GM23338 (cell line): Measurements from ENCODE around the gene KRT2. TPM values are rescaled to one million over a fixed set of nuclear protein-coding genes. Genes with fewer than 3 reads are reported as not detected.

Experiments used
- ATAC-seq: fragments of 200-7000 bp; cut with Tn5 transposase; 3 replicates; pipeline ENCODE4 v1.9.1; 2020
- DNase-seq: peaks from one replicate; pipeline ENCODE4 v3.0.0-alpha.2; 2015; ENCODE audit warnings: low spot score
- H2AFZ ChIP-seq: fragments of 200-600 bp; sonication (generic); 2 replicates; pipeline ENCODE4 v1.8.0; 2016; ENCODE audit warnings: antibody characterized with exemption, mild to moderate bottlenecking, moderate library complexity
- H3F3A ChIP-seq: fragments of 200-600 bp; sonication (generic); replicated peaks from 2 replicates; pipeline ENCODE4 v1.8.0; 2017; ENCODE audit warnings: antibody characterized with exemption, mixed run types, low read depth
- H3K27ac ChIP-seq: fragments of 200-600 bp; sonication (generic); 2 replicates; pipeline ENCODE4 v1.6.1; 2016; ENCODE audit warnings: low read depth
- H3K27me3 ChIP-seq: fragments of 200-600 bp; sonication (generic); 2 replicates; pipeline ENCODE4 v1.8.0; 2016; ENCODE audit warnings: mild to moderate bottlenecking, mixed run types, moderate library complexity; ENCODE audit not compliant: insufficient read depth
- H3K36me3 ChIP-seq: fragments of 200-600 bp; sonication (generic); 2 replicates; pipeline ENCODE4 v1.8.0; 2016; ENCODE audit warnings: mild to moderate bottlenecking; ENCODE audit not compliant: insufficient read depth
- H3K4me1 ChIP-seq: fragments of 200-600 bp; sonication (generic); 2 replicates; pipeline ENCODE4 v1.8.0; 2016; ENCODE audit warnings: mild to moderate bottlenecking, moderate library complexity; ENCODE audit not compliant: insufficient read depth
- H3K4me2 ChIP-seq: fragments of 200-600 bp; sonication (generic); 2 replicates; pipeline ENCODE4 v1.7.1; 2017; ENCODE audit warnings: mixed run types
- H3K4me3 ChIP-seq: fragments of 200-600 bp; sonication (generic); 2 replicates; pipeline ENCODE4 v1.6.1; 2016; ENCODE audit warnings: mixed run types
- H3K79me2 ChIP-seq: fragments of 200-600 bp; sonication (generic); replicated peaks from 2 replicates; pipeline ENCODE4 v1.8.0; 2017; ENCODE audit warnings: mild to moderate bottlenecking; ENCODE audit not compliant: insufficient read depth
- H3K9me2 ChIP-seq: fragments of 200-600 bp; sonication (generic); 2 replicates; pipeline ENCODE4 v1.8.0; 2017; ENCODE audit not compliant: insufficient read depth
- H4K20me1 ChIP-seq: fragments of 200-600 bp; sonication (generic); replicated peaks from 2 replicates; pipeline ENCODE4 v1.8.0; 2017; ENCODE audit warnings: mild to moderate bottlenecking; ENCODE audit not compliant: insufficient read depth
- H3K27ac Mint-ChIP-seq: 2 replicates; pipeline ENCODE4 v1.8.0; 2020; ENCODE audit warnings: inconsistent platforms, mild to moderate bottlenecking, moderate library complexity, mixed read lengths
- H3K27me3 Mint-ChIP-seq: 3 replicates; pipeline ENCODE4 v1.8.0; 2022; ENCODE audit warnings: low read depth, mild to moderate bottlenecking, moderate library complexity, mixed read lengths, inconsistent platforms; ENCODE audit not compliant: insufficient read depth, poor library complexity
- H3K36me3 Mint-ChIP-seq: 3 replicates; pipeline ENCODE4 v1.8.0; 2021; ENCODE audit warnings: low read depth, mild to moderate bottlenecking, inconsistent platforms, moderate library complexity, mixed read lengths
- H3K4me1 Mint-ChIP-seq: 3 replicates; pipeline ENCODE4 v1.8.0; 2020; ENCODE audit warnings: mild to moderate bottlenecking, inconsistent platforms, mixed read lengths
- H3K4me3 Mint-ChIP-seq: 3 replicates; pipeline ENCODE4 v1.8.0; 2021; ENCODE audit warnings: moderate library complexity, mild to moderate bottlenecking, inconsistent platforms, mixed read lengths
- H3K9me3 Mint-ChIP-seq: 3 replicates; pipeline ENCODE4 v1.8.0; 2020; ENCODE audit warnings: moderate library complexity, mild to moderate bottlenecking, inconsistent platforms, mixed read lengths
- CREB1 ChIP-seq: fragments of 250-450 bp; sonication (Bioruptor Pico); IDR thresholded peaks from 2 replicates; pipeline ENCODE4 v1.5.0; 2020; ENCODE audit warnings: low read depth, mild to moderate bottlenecking, moderate library complexity
- CTCF ChIP-seq, 2 experiments: fragments of 200-600 bp in 1 of 2; sonication (generic) in 1 of 2; conservative IDR thresholded peaks; 2 replicates each; pipeline versions ENCODE4 v1.5.1 to v1.6.1; 2016 to 2017; ENCODE audit warnings: antibody characterized with exemption in 2 of 2, low read depth in 2 of 2, mild to moderate bottlenecking in 2 of 2, moderate library complexity in 1 of 2
- ETS1 ChIP-seq: IDR thresholded peaks from 2 replicates; pipeline ENCODE4 v1.6.1; 2016; ENCODE audit warnings: antibody characterized with exemption
- EZH2 ChIP-seq: fragments of 200-600 bp; sonication (generic); IDR thresholded peaks from one replicate; pipeline ENCODE4 v1.8.0; 2017; ENCODE audit warnings: antibody characterized with exemption, mild to moderate bottlenecking, low read depth; ENCODE audit not compliant: unreplicated experiment
- EZH2phosphoT487 ChIP-seq: fragments of 200-600 bp; sonication (generic); IDR thresholded peaks from one replicate; pipeline ENCODE4 v1.8.1; 2018; ENCODE audit warnings: antibody characterized with exemption; ENCODE audit not compliant: unreplicated experiment
- JUNB ChIP-seq: IDR thresholded peaks from one replicate; pipeline ENCODE4 v1.6.1; 2016; ENCODE audit warnings: antibody characterized with exemption; ENCODE audit not compliant: unreplicated experiment
- NANOG ChIP-seq: IDR thresholded peaks from 2 replicates; pipeline ENCODE4 v1.6.1; 2016; ENCODE audit warnings: antibody characterized with exemption, borderline replicate concordance
- POLR2AphosphoS5 ChIP-seq: IDR thresholded peaks from 2 replicates; pipeline ENCODE4 v1.6.1; 2016; ENCODE audit warnings: antibody characterized with exemption, low read depth
- REST ChIP-seq: IDR thresholded peaks from one replicate; pipeline ENCODE4 v1.6.1; 2018; ENCODE audit warnings: antibody characterized with exemption; ENCODE audit not compliant: unreplicated experiment
- STAT1 ChIP-seq: IDR thresholded peaks from one replicate; pipeline ENCODE4 v1.6.1; 2016; ENCODE audit warnings: antibody characterized with exemption; ENCODE audit not compliant: unreplicated experiment
- ZNF114 ChIP-seq: fragments of 250-450 bp; sonication (Bioruptor Pico); IDR thresholded peaks from 2 replicates; pipeline ENCODE4 v1.5.0; 2020; ENCODE audit warnings: mild to moderate bottlenecking, moderate library complexity
- ZNF331 ChIP-seq: fragments of 250-450 bp; sonication (Bioruptor Pico); IDR thresholded peaks from 2 replicates; pipeline ENCODE4 v1.5.0; 2020; ENCODE audit warnings: low read depth, mild to moderate bottlenecking, moderate library complexity
- polyA plus RNA-seq: library from polyadenylated mRNA; unstranded; fragments of >200 nt; fragmentation: Nextera tagmentation; extraction: Ambion mirVana; gene quantifications from 2 replicates; pipeline ENCODE4 v1.2.1, GENCODE V29; 2016
- total RNA-seq: library from RNA; depleted of rRNA; stranded (reverse); fragments of >200 nt; shearing (Covaris generic); gene quantifications from 2 replicates; pipeline ENCODE4 v1.2.3, GENCODE V29; 2014
- TF ChIP-seq, protein P1 (sequence below): fragments of 250-450 bp; sonication (Bioruptor Pico); IDR thresholded peaks from 2 replicates; pipeline ENCODE4 v1.5.0; 2020; ENCODE audit warnings: mild to moderate bottlenecking, moderate library complexity

The KRT2 gene
- total and polyA plus RNA-seq, 2 experiments from 2014 or later, result not detected

- H3K9me2 ChIP-seq, result no peaks in the 10 kb centered on the region
- H4K20me1 ChIP-seq, result no peaks in the 10 kb centered on the region
- Mint-ChIP-seq H3K36me3 (no peaks in the 10 kb centered on the region), H3K4me1 (no peaks in the 10 kb centered on the region; the same call in 2 of the 3 replicates), H3K9me3 (no peaks in the 10 kb centered on the region), H3K27me3 (peaks cover 2% of the 10 kb centered on the region), H3K27ac (no peak overlapping the region), H3K4me3 (no peak overlapping the region)
- no peak overlapping the region for H2AFZ ChIP-seq
- no peak for ATAC-seq
- no peaks in the 10 kb centered on the region for H3K79me2 ChIP-seq
- no peaks in the 10 kb centered on the region for H3K4me1 ChIP-seq
- H3F3A ChIP-seq, result no peaks in the 10 kb centered on the region
- H3K4me3 ChIP-seq, result no peak overlapping the region
- no peaks in the 10 kb centered on the region for H3K27me3 ChIP-seq
- H3K4me2 ChIP-seq, result no peak overlapping the region
- no peak for TF ChIP-seq STAT1
- no peak for TF ChIP-seq CTCF (conservative IDR thresholded peaks at IDR 0.05; ENCODE audit: low read depth in 2 of 2)
- no peak for TF ChIP-seq REST
- no peak for TF ChIP-seq ETS1
- TF ChIP-seq EZH2, result no peak
- no peak for TF ChIP-seq JUNB
- no peak for TF ChIP-seq ZNF331 (CRISPR knock-in tag)
- TF ChIP-seq EZH2phosphoT487, result no peak
- no peak for TF ChIP-seq POLR2AphosphoS5
- no peak for TF ChIP-seq ZNF114 (CRISPR knock-in tag)
- TF ChIP-seq CREB1, result no peak
- TF ChIP-seq NANOG, result no peak
- TF ChIP-seq, protein P1, sequence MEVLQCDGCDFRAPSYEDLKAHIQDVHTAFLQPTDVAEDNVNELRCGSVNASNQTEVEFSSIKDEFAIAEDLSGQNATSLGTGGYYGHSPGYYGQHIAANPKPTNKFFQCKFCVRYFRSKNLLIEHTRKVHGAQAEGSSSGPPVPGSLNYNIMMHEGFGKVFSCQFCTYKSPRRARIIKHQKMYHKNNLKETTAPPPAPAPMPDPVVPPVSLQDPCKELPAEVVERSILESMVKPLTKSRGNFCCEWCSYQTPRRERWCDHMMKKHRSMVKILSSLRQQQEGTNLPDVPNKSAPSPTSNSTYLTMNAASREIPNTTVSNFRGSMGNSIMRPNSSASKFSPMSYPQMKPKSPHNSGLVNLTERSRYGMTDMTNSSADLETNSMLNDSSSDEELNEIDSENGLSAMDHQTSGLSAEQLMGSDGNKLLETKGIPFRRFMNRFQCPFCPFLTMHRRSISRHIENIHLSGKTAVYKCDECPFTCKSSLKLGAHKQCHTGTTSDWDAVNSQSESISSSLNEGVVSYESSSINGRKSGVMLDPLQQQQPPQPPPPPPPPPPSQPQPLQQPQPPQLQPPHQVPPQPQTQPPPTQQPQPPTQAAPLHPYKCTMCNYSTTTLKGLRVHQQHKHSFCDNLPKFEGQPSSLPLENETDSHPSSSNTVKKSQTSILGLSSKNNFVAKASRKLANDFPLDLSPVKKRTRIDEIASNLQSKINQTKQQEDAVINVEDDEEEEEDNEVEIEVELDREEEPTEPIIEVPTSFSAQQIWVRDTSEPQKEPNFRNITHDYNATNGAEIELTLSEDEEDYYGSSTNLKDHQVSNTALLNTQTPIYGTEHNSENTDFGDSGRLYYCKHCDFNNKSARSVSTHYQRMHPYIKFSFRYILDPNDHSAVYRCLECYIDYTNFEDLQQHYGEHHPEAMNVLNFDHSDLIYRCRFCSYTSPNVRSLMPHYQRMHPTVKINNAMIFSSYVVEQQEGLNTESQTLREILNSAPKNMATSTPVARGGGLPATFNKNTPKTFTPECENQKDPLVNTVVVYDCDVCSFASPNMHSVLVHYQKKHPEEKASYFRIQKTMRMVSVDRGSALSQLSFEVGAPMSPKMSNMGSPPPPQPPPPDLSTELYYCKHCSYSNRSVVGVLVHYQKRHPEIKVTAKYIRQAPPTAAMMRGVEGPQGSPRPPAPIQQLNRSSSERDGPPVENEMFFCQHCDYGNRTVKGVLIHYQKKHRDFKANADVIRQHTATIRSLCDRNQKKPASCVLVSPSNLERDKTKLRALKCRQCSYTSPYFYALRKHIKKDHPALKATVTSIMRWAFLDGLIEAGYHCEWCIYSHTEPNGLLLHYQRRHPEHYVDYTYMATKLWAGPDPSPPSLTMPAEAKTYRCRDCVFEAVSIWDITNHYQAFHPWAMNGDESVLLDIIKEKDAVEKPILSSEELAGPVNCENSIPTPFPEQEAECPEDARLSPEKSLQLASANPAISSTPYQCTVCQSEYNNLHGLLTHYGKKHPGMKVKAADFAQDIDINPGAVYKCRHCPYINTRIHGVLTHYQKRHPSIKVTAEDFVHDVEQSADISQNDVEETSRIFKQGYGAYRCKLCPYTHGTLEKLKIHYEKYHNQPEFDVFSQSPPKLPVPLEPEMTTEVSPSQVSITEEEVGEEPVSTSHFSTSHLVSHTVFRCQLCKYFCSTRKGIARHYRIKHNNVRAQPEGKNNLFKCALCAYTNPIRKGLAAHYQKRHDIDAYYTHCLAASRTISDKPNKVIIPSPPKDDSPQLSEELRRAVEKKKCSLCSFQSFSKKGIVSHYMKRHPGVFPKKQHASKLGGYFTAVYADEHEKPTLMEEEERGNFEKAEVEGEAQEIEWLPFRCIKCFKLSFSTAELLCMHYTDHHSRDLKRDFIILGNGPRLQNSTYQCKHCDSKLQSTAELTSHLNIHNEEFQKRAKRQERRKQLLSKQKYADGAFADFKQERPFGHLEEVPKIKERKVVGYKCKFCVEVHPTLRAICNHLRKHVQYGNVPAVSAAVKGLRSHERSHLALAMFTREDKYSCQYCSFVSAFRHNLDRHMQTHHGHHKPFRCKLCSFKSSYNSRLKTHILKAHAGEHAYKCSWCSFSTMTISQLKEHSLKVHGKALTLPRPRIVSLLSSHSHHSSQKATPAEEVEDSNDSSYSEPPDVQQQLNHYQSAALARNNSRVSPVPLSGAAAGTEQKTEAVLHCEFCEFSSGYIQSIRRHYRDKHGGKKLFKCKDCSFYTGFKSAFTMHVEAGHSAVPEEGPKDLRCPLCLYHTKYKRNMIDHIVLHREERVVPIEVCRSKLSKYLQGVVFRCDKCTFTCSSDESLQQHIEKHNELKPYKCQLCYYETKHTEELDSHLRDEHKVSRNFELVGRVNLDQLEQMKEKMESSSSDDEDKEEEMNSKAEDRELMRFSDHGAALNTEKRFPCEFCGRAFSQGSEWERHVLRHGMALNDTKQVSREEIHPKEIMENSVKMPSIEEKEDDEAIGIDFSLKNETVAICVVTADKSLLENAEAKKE (CRISPR knock-in tag), result no peak
- no peak overlapping the region for H3K27ac ChIP-seq
- no peaks in the 10 kb centered on the region for H3K36me3 ChIP-seq
- DNase-seq, result no peak
Observed at GRCh38 chr12:52632656-52633055, 19.4 kb downstream of the KRT2 start.
